GM12865 (cell line): ENCODE measurements around the gene TBC1D21.
A peak's percentile ranks its signal among the peaks of the same experiment; 100 is the strongest.

Experiments
- DNase-seq: peaks from one replicate; pipeline ENCODE4 v3.0.0; 2010; ENCODE audit warnings: low read depth
- H3K4me3 ChIP-seq: 2 replicates; pipeline ENCODE4 v1.5.1; 2011; ENCODE audit warnings: mild to moderate bottlenecking, low read depth, low read length, control low read depth
- CTCF ChIP-seq: IDR thresholded peaks from 2 replicates; pipeline ENCODE4 v1.5.1; 2011; ENCODE audit warnings: low read length, control low read depth, low read depth, inconsistent platforms; ENCODE audit not compliant: insufficient read depth; ENCODE audit errors: missing control alignments

TBC1D21 gene

GRCh38 chr15:73845907-73846306 is 27.5 kb upstream of the TBC1D21 start:
- no peak overlapping the region for H3K4me3 ChIP-seq
- no peak for TF ChIP-seq CTCF
- no peak for DNase-seq

- no peak overlapping the region for H3K4me3 ChIP-seq
- DNase-seq = no peak
- TF ChIP-seq CTCF = no peak
These were observed 23.7 kb upstream of the TBC1D21 start for GRCh38 chr15:73849641-73850040.

GRCh38 chr15:73850228-73850627 is 23.1 kb upstream of the TBC1D21 start:
- no peak for DNase-seq
- no peak for TF ChIP-seq CTCF
- no peak overlapping the region for H3K4me3 ChIP-seq

- peak; percentile 67 for DNase-seq
- TF ChIP-seq CTCF = no peak
- H3K4me3 ChIP-seq = no peak overlapping the region
These were observed 21.7 kb upstream of the TBC1D21 start for GRCh38 chr15:73851689-73852088.

GRCh38 chr15:73852507-73852906 is 20.9 kb upstream of the TBC1D21 start:
- H3K4me3 ChIP-seq = no peak overlapping the region

GRCh38 chr15:73854265-73854664 is 19.1 kb upstream of the TBC1D21 start:
- no peak overlapping the region for H3K4me3 ChIP-seq

More at GRCh38 chr15:73852507-73852906, 20.9 kb upstream of the TBC1D21 start:
- no peak for DNase-seq
- TF ChIP-seq CTCF = no peak

More at GRCh38 chr15:73854265-73854664, 19.1 kb upstream of the TBC1D21 start:
- no peak for DNase-seq
- TF ChIP-seq CTCF = no peak
